ENCODE measurements around the gene GREM2.

Gene GREM2

GRCh38 chr1:240613356-240614142, 1.6 kb upstream of the GREM2 start:
- Mint-ChIP-seq H3K27ac (no peak overlapping the region), H3K36me3 (ENCODE audit: low read depth) (no peaks in the 10 kb centered on the region), H3K27me3 (ENCODE audit: low read depth, poor library complexity) (peaks cover 25% of the 10 kb centered on the region), H3K4me1 (peaks cover 40% of the 10 kb centered on the region), H3K4me3 (peak overlapping the region; percentile 54), H3K9me3 (no peaks in the 10 kb centered on the region)
- TF ChIP-seq CTCF (IDR thresholded peaks at IDR 0.05), result no peak
- DNase-seq, result no peak

GRCh38 chr1:240612811-240613210, 856 bp upstream of the GREM2 start:
- Mint-ChIP-seq H3K4me1 (peaks cover 40% of the 10 kb centered on the region), H3K36me3 (ENCODE audit: low read depth) (no peaks in the 10 kb centered on the region), H3K27ac (no peak overlapping the region), H3K27me3 (ENCODE audit: low read depth, poor library complexity) (peaks cover 25% of the 10 kb centered on the region), H3K4me3 (peak overlapping the region; percentile 95), H3K9me3 (no peaks in the 10 kb centered on the region)
- no peak for DNase-seq
- TF ChIP-seq CTCF (IDR thresholded peaks at IDR 0.05), result no peak

GRCh38 chr1:240611228-240611618, 732 bp downstream of the GREM2 start:
- peak overlapping the region; percentile 95 for H3K4me3 Mint-ChIP-seq
- H3K27ac Mint-ChIP-seq, result no peak overlapping the region
- H3K36me3 Mint-ChIP-seq (ENCODE audit: low read depth), result no peaks in the 10 kb centered on the region
- TF ChIP-seq CTCF (IDR thresholded peaks at IDR 0.05), result no peak
- H3K9me3 Mint-ChIP-seq, result no peaks in the 10 kb centered on the region
- peaks cover 30% of the 10 kb centered on the region for H3K27me3 Mint-ChIP-seq (ENCODE audit: low read depth, poor library complexity)
- no peak for DNase-seq
- H3K4me1 Mint-ChIP-seq, result peaks cover 40% of the 10 kb centered on the region

- no peaks in the 10 kb centered on the region for H3K9me3 Mint-ChIP-seq
- no peaks in the 10 kb centered on the region for H3K36me3 Mint-ChIP-seq (ENCODE audit: low read depth)
- no peak for TF ChIP-seq CTCF (IDR thresholded peaks at IDR 0.05)
- DNase-seq, result no peak
- H3K27me3 Mint-ChIP-seq (ENCODE audit: low read depth, poor library complexity), result peaks cover 30% of the 10 kb centered on the region
- H3K4me1 Mint-ChIP-seq, result peaks cover 40% of the 10 kb centered on the region
- peak overlapping the region; percentile 39 for H3K4me3 Mint-ChIP-seq
- no peak overlapping the region for H3K27ac Mint-ChIP-seq
Observed at GRCh38 chr1:240610636-240611035, 1.3 kb downstream of the GREM2 start.

- Mint-ChIP-seq H3K9me3 (no peaks in the 10 kb centered on the region), H3K27me3 (ENCODE audit: low read depth, poor library complexity) (peaks cover 30% of the 10 kb centered on the region), H3K4me1 (peaks cover 40% of the 10 kb centered on the region), H3K4me3 (no peak overlapping the region), H3K36me3 (ENCODE audit: low read depth) (no peaks in the 10 kb centered on the region), H3K27ac (no peak overlapping the region)
- DNase-seq, result no peak
- no peak for TF ChIP-seq CTCF (IDR thresholded peaks at IDR 0.05)
Observed at GRCh38 chr1:240609527-240610060, 2.4 kb downstream of the GREM2 start.

GRCh38 chr1:240608707-240609106, 3.2 kb downstream of the GREM2 start:
- Mint-ChIP-seq H3K27me3 (ENCODE audit: low read depth, poor library complexity) (peaks cover 33% of the 10 kb centered on the region), H3K27ac (no peak overlapping the region)

More at GRCh38 chr1:240608707-240609106, 3.2 kb downstream of the GREM2 start:
- H3K4me1 Mint-ChIP-seq, result peaks cover 36% of the 10 kb centered on the region
- no peak overlapping the region for H3K4me3 Mint-ChIP-seq
- no peak for DNase-seq
- peak; percentile 42 for TF ChIP-seq CTCF (IDR thresholded peaks at IDR 0.05)
- H3K36me3 Mint-ChIP-seq (ENCODE audit: low read depth), result no peaks in the 10 kb centered on the region
- H3K9me3 Mint-ChIP-seq, result no peaks in the 10 kb centered on the region

Measured in nephron progenitor cell (in vitro differentiated cells).